Right atrium auricular region (tissue), 2 donors: Measurements from ENCODE around the gene SRSF12. TPM values are rescaled to one million over a fixed set of nuclear protein-coding genes. Genes with fewer than 3 reads are reported as not detected.

Source experiments
- DNase-seq: peaks from one replicate; pipeline ENCODE4 v3.0.0-alpha.2; 2019; ENCODE audit warnings: low spot score
- H3K27ac ChIP-seq, 2 donors: fragments of 200-600 bp; sonication (generic); 1 replicate in 1 of 2; 2 replicates in 1 of 2; pipeline ENCODE4 v1.5.1; 2016 to 2019
- H3K27me3 ChIP-seq, 2 donors: fragments of 200-600 bp; sonication (generic); one replicate each; pipeline versions ENCODE4 v1.5.1 to v1.6.0; 2017 to 2019
- H3K36me3 ChIP-seq: fragments of 200-600 bp; sonication (generic); one replicate; pipeline ENCODE4 v1.5.1; 2016
- H3K4me1 ChIP-seq, 2 donors: fragments of 200-600 bp; sonication (generic); one replicate each; pipeline versions ENCODE4 v1.5.1 to v1.6.0; 2017 to 2019
- H3K4me3 ChIP-seq, 2 donors: fragments of 200-600 bp; sonication (generic); 1 replicate in 1 of 2; 2 replicates in 1 of 2; pipeline ENCODE4 v1.5.1; 2017 to 2019; ENCODE audit warnings: mild to moderate bottlenecking in 1 of 2, moderate library complexity in 1 of 2
- H3K9me3 ChIP-seq, 2 donors: fragments of 200-600 bp; sonication (generic); one replicate each; pipeline ENCODE4 v1.5.1; 2019
- CTCF ChIP-seq, 2 donors: fragments of 200-600 bp; sonication (generic); IDR thresholded peaks; one replicate each; pipeline ENCODE4 v1.5.1; 2019; ENCODE audit warnings: antibody characterized with exemption in 2 of 2
- total RNA-seq, 2 donors: library from RNA; depleted of rRNA; stranded (reverse); fragments of >200 nt; gene quantifications; one replicate each; pipeline ENCODE4 v1.1.0, GENCODE V29; 2016

The SRSF12 gene
- total RNA-seq, 2 donors from 2014 or later = 0.75 TPM; not detected in 1

GRCh38 chr6:89100114-89100513, 17.8 kb downstream of the SRSF12 start:
- DNase-seq = no peak

GRCh38 chr6:89098461-89098860, 19.4 kb downstream of the SRSF12 start:
- no peaks in the 10 kb centered on the region for H3K27me3 ChIP-seq
- no peaks in the 10 kb centered on the region for H3K9me3 ChIP-seq
- H3K4me3 ChIP-seq = no peak overlapping the region
- no peaks in the 10 kb centered on the region for H3K4me1 ChIP-seq
- no peak for DNase-seq
- no peak for TF ChIP-seq CTCF (IDR thresholded peaks at IDR 0.05)
- H3K36me3 ChIP-seq = no peaks in the 10 kb centered on the region
- no peak overlapping the region for H3K27ac ChIP-seq

More at GRCh38 chr6:89100114-89100513, 17.8 kb downstream of the SRSF12 start:
- no peaks in the 10 kb centered on the region for H3K36me3 ChIP-seq
- H3K4me3 ChIP-seq = no peak overlapping the region
- H3K9me3 ChIP-seq = no peaks in the 10 kb centered on the region
- H3K27me3 ChIP-seq = no peaks in the 10 kb centered on the region
- no peaks in the 10 kb centered on the region for H3K4me1 ChIP-seq
- TF ChIP-seq CTCF (IDR thresholded peaks at IDR 0.05) = no peak
- H3K27ac ChIP-seq = no peak overlapping the region

GRCh38 chr6:89087881-89088280, 30.0 kb downstream of the SRSF12 start:
- Histone ChIP-seq H3K4me1 (peaks cover 0 to 30% of the 10 kb centered on the region in 2 donors), H3K27me3 (no peaks in the 10 kb centered on the region), H3K27ac (no peak overlapping the region), H3K4me3 (no peak overlapping the region), H3K9me3 (no peaks in the 10 kb centered on the region), H3K36me3 (peaks cover 30% of the 10 kb centered on the region)
- DNase-seq = no peak
- no peak for TF ChIP-seq CTCF (IDR thresholded peaks at IDR 0.05)

- DNase-seq = no peak
These were observed 32.3 kb downstream of the SRSF12 start for GRCh38 chr6:89085409-89086205.

DNA sequence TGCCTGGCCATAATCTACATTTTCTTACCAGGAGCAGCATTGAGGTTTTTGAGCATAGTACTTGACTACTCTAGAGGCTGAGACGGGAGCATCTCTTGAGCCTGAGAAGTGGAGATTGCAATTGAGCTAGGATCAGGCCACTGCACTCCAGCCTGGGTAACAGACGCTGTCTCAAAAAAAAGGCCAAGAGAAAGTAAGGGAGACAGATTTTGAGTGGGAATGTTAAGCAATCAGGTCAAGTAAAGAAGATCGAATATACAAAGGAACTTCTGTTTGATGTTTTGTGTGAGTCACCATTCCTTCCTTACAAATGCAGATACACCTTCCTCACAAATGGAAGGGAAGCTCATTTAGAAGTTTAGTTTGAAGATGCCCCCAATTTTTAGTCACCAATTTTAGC, 32.9 kb downstream of the SRSF12 start:
- H3K27ac ChIP-seq = no peak overlapping the region
- peaks cover 0 to 30% of the 10 kb centered on the region in 2 donors for H3K4me1 ChIP-seq
- no peak for TF ChIP-seq CTCF (IDR thresholded peaks at IDR 0.05)
- DNase-seq = no peak
- H3K36me3 ChIP-seq = peaks cover 30% of the 10 kb centered on the region
- H3K27me3 ChIP-seq = no peaks in the 10 kb centered on the region
- no peaks in the 10 kb centered on the region for H3K9me3 ChIP-seq
- no peak overlapping the region for H3K4me3 ChIP-seq

More at GRCh38 chr6:89085409-89086205, 32.3 kb downstream of the SRSF12 start:
- Histone ChIP-seq H3K27ac (peak overlapping the region in 1 of 2 donors; percentile 43), H3K36me3 (peaks cover 30% of the 10 kb centered on the region), H3K4me1 (peaks cover 0 to 30% of the 10 kb centered on the region in 2 donors), H3K9me3 (no peaks in the 10 kb centered on the region), H3K27me3 (no peaks in the 10 kb centered on the region), H3K4me3 (no peak overlapping the region)
- TF ChIP-seq CTCF (IDR thresholded peaks at IDR 0.05) = no peak
